H1 (cell line): ENCODE measurements around the gene SLC35F6. TPM values are rescaled to one million over a fixed set of nuclear protein-coding genes. Genes with fewer than 3 reads are reported as not detected.
A peak's percentile ranks its signal among the peaks of the same experiment; 100 is the strongest.

Experiments
- CTCF ChIA-PET: fragments of 300-600 bp; sonication (Branson Sonifier 250); formaldehyde crosslinking; loops from one replicate; lab custom pipeline; 2021; ENCODE audit not compliant: partially characterized antibody; lab: Charles Lee
- POLR2A ChIA-PET: fragments of 300-600 bp; sonication (Branson Sonifier 250); formaldehyde crosslinking; loops from one replicate; lab custom pipeline; 2021; ENCODE audit warnings: inconsistent platforms; ENCODE audit not compliant: partially characterized antibody; lab: Charles Lee
- DNase-seq, 2 experiments: peaks; one replicate each; pipeline versions ENCODE4 v3.0.0 to v3.0.0-alpha.2; 2010 to 2022; ENCODE audit warnings: low spot score in 2 of 2, low read depth in 1 of 2, mixed read lengths in 1 of 2
- FAIRE-seq: peaks from 2 replicates; lab custom pipeline; 2011; peaks lifted over from hg19 to GRCh38; lab: Jason Lieb, UNC
- H2AFZ ChIP-seq: 2 replicates; pipeline ENCODE4 v1.8.1; 2012; ENCODE audit warnings: low read length, inconsistent platforms
- H2AK5ac ChIP-seq: 2 replicates; pipeline ENCODE4 v1.6.1; 2013; ENCODE audit warnings: low read depth, low read length
- H2BK120ac ChIP-seq: replicated peaks from 2 replicates; pipeline ENCODE3; 2013; ENCODE audit warnings: low read depth, low read length, inconsistent platforms
- H2BK12ac ChIP-seq: 2 replicates; pipeline ENCODE4 v1.6.1; 2013; ENCODE audit warnings: low read depth, low read length
- H2BK15ac ChIP-seq: 2 replicates; pipeline ENCODE4 v1.6.1; 2013; ENCODE audit warnings: low read length
- H2BK20ac ChIP-seq: 2 replicates; pipeline ENCODE4 v1.6.1; 2013; ENCODE audit warnings: low read length
- H2BK5ac ChIP-seq: 2 replicates; pipeline ENCODE4 v1.6.1; 2013; ENCODE audit warnings: low read depth, low read length
- H3K14ac ChIP-seq: 2 replicates; pipeline ENCODE4 v1.6.1; 2013; ENCODE audit warnings: inconsistent platforms; ENCODE audit not compliant: insufficient read length
- H3K18ac ChIP-seq: 2 replicates; pipeline ENCODE4 v1.6.1; 2013; ENCODE audit warnings: low read length; ENCODE audit errors: extremely low read depth
- H3K23ac ChIP-seq: 2 replicates; pipeline ENCODE4 v1.6.1; 2013; ENCODE audit warnings: inconsistent platforms; ENCODE audit not compliant: insufficient read length
- H3K23me2 ChIP-seq: 2 replicates; pipeline ENCODE4 v1.6.1; 2013; ENCODE audit warnings: low read depth, low read length
- H3K27ac ChIP-seq: 2 replicates; pipeline ENCODE4 v1.6.1; 2011; ENCODE audit warnings: low read depth, low read length, inconsistent platforms
- H3K27me3 ChIP-seq, 4 experiments: replicated peaks in 1 of 4; 1 replicate in 1 of 4; 2 replicates in 3 of 4; pipeline versions ENCODE4 v1.6.1 to v1.8.1; 2011 to 2013; ENCODE audit warnings: low read length in 3 of 4, mild to moderate bottlenecking in 3 of 4, inconsistent platforms in 2 of 4, mixed read lengths in 2 of 4, moderate library complexity in 1 of 4; ENCODE audit not compliant: control insufficient read depth in 3 of 4, insufficient read depth in 3 of 4; ENCODE audit errors: extremely low read depth in 1 of 4
- H3K36me3 ChIP-seq, 4 experiments: 2 replicates each; pipeline versions ENCODE4 v1.6.1 to v1.8.1; 2011 to 2013; ENCODE audit warnings: mild to moderate bottlenecking in 4 of 4, low read length in 3 of 4, moderate library complexity in 2 of 4, control low read depth in 1 of 4, inconsistent platforms in 1 of 4; ENCODE audit not compliant: insufficient read depth in 4 of 4, control insufficient read depth in 2 of 4
- H3K4ac ChIP-seq: replicated peaks from 2 replicates; pipeline ENCODE3; 2013; ENCODE audit warnings: low read length, low read depth, mixed read lengths, inconsistent platforms; ENCODE audit not compliant: insufficient read length
- H3K4me1 ChIP-seq, 4 experiments: replicated peaks in 1 of 4; 1 replicate in 1 of 4; 2 replicates in 3 of 4; pipeline versions ENCODE4 v1.6.1 to v1.8.1; 2011 to 2013; ENCODE audit warnings: low read length in 3 of 4, inconsistent platforms in 2 of 4, mixed read lengths in 1 of 4; ENCODE audit not compliant: insufficient read depth in 4 of 4, control insufficient read depth in 3 of 4
- H3K4me2 ChIP-seq, 2 experiments: 2 replicates each; pipeline versions ENCODE4 v1.6.1 to v1.8.1; 2011 to 2013; ENCODE audit warnings: low read depth in 2 of 2, low read length in 2 of 2, control low read depth in 1 of 2, inconsistent platforms in 1 of 2, mild to moderate bottlenecking in 1 of 2; ENCODE audit not compliant: insufficient read depth in 1 of 2
- H3K4me3 ChIP-seq, 4 experiments: fragments of 200-600, 300-600 bp in 1 of 4; sonication (generic), shearing (Covaris generic), sonication (Bioruptor Twin) in 1 of 4; 2 replicates each; pipeline versions ENCODE4 v1.5.1 to v1.8.1; 2011 to 2016; ENCODE audit warnings: low read length in 4 of 4, low read depth in 3 of 4, control low read depth in 2 of 4, inconsistent platforms in 2 of 4, mild to moderate bottlenecking in 2 of 4, mixed read lengths in 1 of 4, moderate library complexity in 1 of 4; ENCODE audit not compliant: insufficient read depth in 2 of 4; ENCODE audit errors: extremely low read depth in 1 of 4
- H3K56ac ChIP-seq: replicated peaks from 2 replicates; pipeline ENCODE3; 2013; ENCODE audit warnings: low read depth, mild to moderate bottlenecking, mixed read lengths, low read length, inconsistent platforms; ENCODE audit not compliant: insufficient read length
- H3K79me1 ChIP-seq: 2 replicates; pipeline ENCODE4 v1.6.1; 2013; ENCODE audit warnings: low read depth, low read length, control low read depth
- H3K79me2 ChIP-seq, 2 experiments: 2 replicates each; pipeline versions ENCODE4 v1.6.1 to v1.8.1; 2012 to 2013; ENCODE audit warnings: low read length in 2 of 2, mild to moderate bottlenecking in 2 of 2, inconsistent platforms in 1 of 2; ENCODE audit not compliant: insufficient read depth in 2 of 2, control insufficient read depth in 1 of 2
- H3K9ac ChIP-seq, 4 experiments: replicated peaks in 1 of 4; 1 replicate in 1 of 4; 2 replicates in 3 of 4; pipeline versions ENCODE4 v1.6.1 to v1.8.1; 2011 to 2013; ENCODE audit warnings: low read depth in 3 of 4, low read length in 3 of 4, control low read depth in 2 of 4, mild to moderate bottlenecking in 2 of 4, moderate library complexity in 2 of 4, inconsistent platforms in 1 of 4; ENCODE audit errors: extremely low read depth in 1 of 4
- H3K9me3 ChIP-seq, 2 experiments: 2 replicates each; pipeline versions ENCODE4 v1.6.1 to v1.8.1; 2012 to 2013; ENCODE audit warnings: mild to moderate bottlenecking in 2 of 2, moderate library complexity in 2 of 2, control low read depth in 1 of 2, inconsistent platforms in 1 of 2, low read depth in 1 of 2, low read length in 1 of 2, mixed read lengths in 1 of 2; ENCODE audit not compliant: insufficient read depth in 2 of 2
- H4K20me1 ChIP-seq, 2 experiments: replicated peaks in 1 of 2; 2 replicates each; pipeline versions ENCODE3 to v1.8.1; 2011 to 2013; ENCODE audit warnings: inconsistent platforms in 2 of 2, low read length in 2 of 2, mild to moderate bottlenecking in 1 of 2; ENCODE audit not compliant: insufficient read depth in 2 of 2, control insufficient read depth in 1 of 2
- H4K5ac ChIP-seq: 2 replicates; pipeline ENCODE4 v1.6.1; 2013; ENCODE audit warnings: low read length, low read depth, mixed read lengths, inconsistent platforms; ENCODE audit not compliant: insufficient read length
- H4K8ac ChIP-seq: 2 replicates; pipeline ENCODE4 v1.8.0; 2013; ENCODE audit warnings: mild to moderate bottlenecking, moderate library complexity, low read length, inconsistent platforms; ENCODE audit not compliant: insufficient read depth; ENCODE audit errors: extremely low read depth
- H4K91ac ChIP-seq: replicated peaks from 2 replicates; pipeline ENCODE3; 2013; ENCODE audit warnings: low read length, mixed read lengths, inconsistent platforms; ENCODE audit not compliant: insufficient read length
- BCL11A ChIP-seq, 2 experiments: IDR thresholded peaks; one replicate each; pipeline ENCODE4 v1.6.1; 2011; ENCODE audit warnings: low read depth in 2 of 2, low read length in 2 of 2, mild to moderate bottlenecking in 2 of 2
- CEBPB ChIP-seq: IDR thresholded peaks from 2 replicates; pipeline ENCODE4 v1.6.1; 2012; ENCODE audit warnings: low read depth, low read length
- EGR1 ChIP-seq: IDR thresholded peaks from 2 replicates; pipeline ENCODE4 v1.6.1; 2011; ENCODE audit warnings: low read depth, low read length, borderline replicate concordance
- GTF2F1 ChIP-seq: IDR thresholded peaks from 2 replicates; pipeline ENCODE4 v1.6.1; 2012; ENCODE audit warnings: low read depth, low read length, improper control_type of control experiment, borderline replicate concordance
- JUN ChIP-seq: IDR thresholded peaks from 2 replicates; pipeline ENCODE4 v1.6.1; 2011; ENCODE audit warnings: low read depth, mild to moderate bottlenecking, improper control_type of control experiment, low read length
- POU5F1 ChIP-seq: IDR thresholded peaks from 2 replicates; pipeline ENCODE4 v1.6.1; 2011; ENCODE audit warnings: low read depth, mild to moderate bottlenecking, low read length, moderate library complexity
- RBBP5 ChIP-seq: IDR thresholded peaks from 2 replicates; pipeline ENCODE4 v1.7.1; 2012; ENCODE audit warnings: low read depth, mild to moderate bottlenecking, inconsistent platforms, low read length, moderate library complexity, borderline replicate concordance
- SAP30 ChIP-seq: fragments of 300-600 bp; sonication (generic); IDR thresholded peaks from 2 replicates; pipeline ENCODE4 v1.7.1; 2012; ENCODE audit warnings: low read length, moderate library complexity, mild to moderate bottlenecking, inconsistent platforms; ENCODE audit not compliant: insufficient read depth, insufficient replicate concordance
- SP4 ChIP-seq: IDR thresholded peaks from 2 replicates; pipeline ENCODE4 v1.6.1; 2012; ENCODE audit warnings: low read length, inconsistent platforms
- TAF1 ChIP-seq: IDR thresholded peaks from 2 replicates; pipeline ENCODE4 v1.6.1; 2011; ENCODE audit warnings: mild to moderate bottlenecking, low read depth, low read length
- TCF12 ChIP-seq: IDR thresholded peaks from 2 replicates; pipeline ENCODE4 v1.6.1; 2011; ENCODE audit warnings: low read depth, mild to moderate bottlenecking, low read length
- WGBS, 2 experiments: shearing (Covaris generic) in 1 of 2; methylation state at CpG; one replicate each; pipeline versions ENCODE4 v1.1.6 to v1.1.7; 2013 to 2015; ENCODE audit warnings: low lambda C conversion rate in 2 of 2, mixed read lengths in 2 of 2, inconsistent platforms in 1 of 2, low coverage in 1 of 2, missing lambda C conversion rate in 1 of 2; ENCODE audit not compliant: insufficient replicate concordance in 2 of 2, insufficient coverage in 1 of 2, insufficient read length in 1 of 2; ENCODE audit errors: extremely low coverage in 1 of 2, missing lambda C conversion rate in 1 of 2; 5-methylcytosine and 5-hydroxymethylcytosine counted together
- polyA plus RNA-seq, 7 experiments: library from polyadenylated mRNA; depleted of rRNA in 3 of 7; stranded (reverse) in 5 of 7; unstranded in 2 of 7; fragments of >200 nt in 5 of 7; fragments of 200-250 nt in 2 of 7; gene quantifications; 1 replicate in 5 of 7; 2 replicates in 1 of 7; 4 replicates in 1 of 7; pipeline versions ENCODE4 v1.2.1 to v1.2.3, GENCODE V29; 2011 to 2013; ENCODE audit warnings: missing spikeins in 2 of 7, mixed read lengths in 2 of 7
- total RNA-seq: library from RNA; stranded (reverse); fragmentation: NEBNext Ultra II Directional; extraction: Animal tissue kit (Norgen Biotek cat#: 25700); gene quantifications from 2 replicates; pipeline ENCODE4 v1.2.1, GENCODE V29; 2021
- TF ChIP-seq, protein P1 (sequence below), 3 experiments: IDR thresholded peaks; 1 replicate in 2 of 3; 2 replicates in 1 of 3; pipeline versions ENCODE4 v1.5.1 to v1.6.1; 2011; ENCODE audit warnings: low read length in 3 of 3, mild to moderate bottlenecking in 3 of 3, inconsistent platforms in 2 of 3, low read depth in 1 of 3, moderate library complexity in 1 of 3; ENCODE audit not compliant: insufficient read depth in 1 of 3; ENCODE audit errors: control extremely low read depth in 1 of 3

SLC35F6 gene
- total and polyA plus RNA-seq, 2 of the 8 experiments (the other 6 are each of a cell fraction or from before 2014, with no cell fraction given) = 11.2 to 13.5 TPM

DNA sequence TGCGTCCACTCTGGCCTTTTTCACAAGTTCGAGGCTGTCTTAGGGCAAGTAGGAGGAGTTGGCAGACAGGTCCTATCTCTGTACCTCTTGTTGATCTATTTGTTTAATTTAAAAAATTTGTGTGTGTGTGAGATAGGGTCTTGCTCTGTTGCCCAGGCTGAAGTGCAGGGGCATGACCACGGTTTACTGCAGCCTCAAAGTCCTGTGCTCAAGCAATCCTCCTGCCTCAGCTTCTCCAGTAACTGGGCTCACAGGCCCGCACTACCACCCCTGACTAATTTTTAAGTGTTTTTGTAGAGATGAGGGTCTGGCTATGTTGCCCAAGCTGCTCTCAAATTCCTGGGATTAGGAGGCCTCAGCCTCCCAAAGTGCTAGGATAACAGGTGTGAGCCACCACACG is 4.2 kb upstream of the SLC35F6 start:
- Histone ChIP-seq H3K23ac (no peak overlapping the region), H3K23me2 (peaks cover 3% of the 10 kb centered on the region; the same call in 1 of the 2 replicates), H2AK5ac (no peak overlapping the region), H2AFZ (no peak overlapping the region), H3K56ac (no peak overlapping the region), H3K14ac (no peak overlapping the region), H2BK5ac (no peak overlapping the region), H3K27me3 (peaks cover 0 to 6% (median 0%) of the 10 kb centered on the region in 4 experiments; a peak in 3 of 7 replicates), H3K79me2 (no peaks in the 10 kb centered on the region), H3K4me1 (peaks cover 10 to 22% (median 12%) of the 10 kb centered on the region in 4 experiments), H4K5ac (no peak overlapping the region), H3K4ac (no peak overlapping the region), H3K79me1 (no peaks in the 10 kb centered on the region), H3K4me2 (no peak overlapping the region), H3K18ac (no peak overlapping the region), H2BK15ac (no peak overlapping the region), H2BK20ac (no peak overlapping the region), H3K9me3 (no peaks in the 10 kb centered on the region), H4K20me1 (no peaks in the 10 kb centered on the region), H4K91ac (no peak overlapping the region), H3K4me3 (no peak overlapping the region), H3K36me3 (no peaks in the 10 kb centered on the region), H2BK12ac (peak overlapping the region; percentile 27; the same call in 1 of the 2 replicates), H2BK120ac (no peak overlapping the region), H3K9ac (no peak overlapping the region), H4K8ac (no peak overlapping the region), H3K27ac (no peak overlapping the region)
- WGBS, 2 experiments = 91% methylated on average over 5 of the region's 5 CpGs; no CpG with 5 or more reads in 1 of the 2 experiments
- ChIA-PET CTCF (interaction anchor here (0.6 to 1.0 kb wide), 2 partner anchors 16 to 200 kb away, joined by 3 read pairs; no protein-coding TSS in a partner anchor), POLR2A (interaction anchor here (0.6 to 1.7 kb wide), 4 partner anchors 9 to 761 kb away, joined by 3 to 5 read pairs (median 4); partner anchors contain the start of gene CENPA)
- DNase-seq (no peak), FAIRE-seq (no peak)
- no peak for TF ChIP-seq GTF2F1
- TF ChIP-seq SP4 = no peak
- no peak for TF ChIP-seq BCL11A (IDR thresholded peaks at IDR 0.05; ENCODE audit: low read depth in 2 of 2, low read length in 2 of 2)
- TF ChIP-seq RBBP5 = no peak
- TF ChIP-seq JUN = no peak
- no peak for TF ChIP-seq TCF12
- TF ChIP-seq CEBPB = no peak
- TF ChIP-seq POU5F1 = no peak
- TF ChIP-seq SAP30 = no peak
- no peak for TF ChIP-seq TAF1
- TF ChIP-seq EGR1 = no peak
- TF ChIP-seq, protein P1, sequence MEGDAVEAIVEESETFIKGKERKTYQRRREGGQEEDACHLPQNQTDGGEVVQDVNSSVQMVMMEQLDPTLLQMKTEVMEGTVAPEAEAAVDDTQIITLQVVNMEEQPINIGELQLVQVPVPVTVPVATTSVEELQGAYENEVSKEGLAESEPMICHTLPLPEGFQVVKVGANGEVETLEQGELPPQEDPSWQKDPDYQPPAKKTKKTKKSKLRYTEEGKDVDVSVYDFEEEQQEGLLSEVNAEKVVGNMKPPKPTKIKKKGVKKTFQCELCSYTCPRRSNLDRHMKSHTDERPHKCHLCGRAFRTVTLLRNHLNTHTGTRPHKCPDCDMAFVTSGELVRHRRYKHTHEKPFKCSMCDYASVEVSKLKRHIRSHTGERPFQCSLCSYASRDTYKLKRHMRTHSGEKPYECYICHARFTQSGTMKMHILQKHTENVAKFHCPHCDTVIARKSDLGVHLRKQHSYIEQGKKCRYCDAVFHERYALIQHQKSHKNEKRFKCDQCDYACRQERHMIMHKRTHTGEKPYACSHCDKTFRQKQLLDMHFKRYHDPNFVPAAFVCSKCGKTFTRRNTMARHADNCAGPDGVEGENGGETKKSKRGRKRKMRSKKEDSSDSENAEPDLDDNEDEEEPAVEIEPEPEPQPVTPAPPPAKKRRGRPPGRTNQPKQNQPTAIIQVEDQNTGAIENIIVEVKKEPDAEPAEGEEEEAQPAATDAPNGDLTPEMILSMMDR (IDR thresholded peaks at IDR 0.05; ENCODE audit: control extremely low read depth in 1 of 3, insufficient read depth in 1 of 3, low read depth in 1 of 3, low read length in 3 of 3) = no peak
